K562 (cell line): ENCODE results near the gene NELFA. TPM values are rescaled to one million over a fixed set of nuclear protein-coding genes. Genes with fewer than 3 reads are reported as not detected.

Source experiments
- DNMT1 ChIP-seq: fragments of 450-650 bp; IDR thresholded peaks from 2 replicates; pipeline ENCODE4 v1.6.1; 2016; ENCODE audit warnings: antibody characterized with exemption, mild to moderate bottlenecking
- ERF ChIP-seq: fragments of 450-650 bp; formaldehyde crosslinking; IDR thresholded peaks from 2 replicates; pipeline ENCODE4 v1.4.0; 2020; ENCODE audit warnings: mild to moderate bottlenecking, mixed read lengths
- GABPB1 ChIP-seq: sonication (generic); formaldehyde crosslinking; IDR thresholded peaks from 2 replicates; pipeline ENCODE4 v1.8.0; 2022; ENCODE audit warnings: mild to moderate bottlenecking, missing genetic modification reagents
- KDM1A ChIP-seq, 2 experiments: fragments of 450-650 bp; IDR thresholded peaks; 2 replicates each; pipeline ENCODE4 v1.6.1; 2016; ENCODE audit warnings: mild to moderate bottlenecking in 2 of 2
- MAFK ChIP-seq: IDR thresholded peaks from 2 replicates; pipeline ENCODE4 v1.6.1; 2011; ENCODE audit warnings: low read length, improper control_type of control experiment
- MTA2 ChIP-seq: fragments of 450-650 bp; IDR thresholded peaks from 2 replicates; pipeline ENCODE4 v1.6.1; 2016; ENCODE audit warnings: low read depth
- NBN ChIP-seq: fragments of 450-650 bp; IDR thresholded peaks from 2 replicates; pipeline ENCODE4 v1.6.1; 2016; ENCODE audit warnings: low read depth, mild to moderate bottlenecking
- NCOA4 ChIP-seq: fragments of 450-650 bp; IDR thresholded peaks from 2 replicates; pipeline ENCODE4 v1.6.1; 2018; ENCODE audit warnings: mild to moderate bottlenecking; ENCODE audit not compliant: partially characterized antibody
- NFIX ChIP-seq: fragments of 250-450 bp; sonication (Bioruptor Pico); IDR thresholded peaks from 2 replicates; pipeline ENCODE4 v1.4.0; 2020; ENCODE audit warnings: low read depth, mild to moderate bottlenecking, moderate library complexity
- NR2C2 ChIP-seq, 2 experiments: fragments of 200-800 bp in 1 of 2; sonication (Bioruptor generic) in 1 of 2; sonication (generic) in 1 of 2; formaldehyde crosslinking in 1 of 2; IDR thresholded peaks; 2 replicates each; pipeline versions ENCODE4 v1.6.1 to v1.8.0; 2016 to 2022; ENCODE audit warnings: mild to moderate bottlenecking in 1 of 2, missing compliant biosample characterization in 1 of 2, missing genetic modification characterization in 1 of 2, missing genetic modification reagents in 1 of 2
- SMAD3 ChIP-seq: fragments of 450-650 bp; formaldehyde crosslinking; conservative IDR thresholded peaks from 2 replicates; pipeline ENCODE4 v1.4.0; 2020; ENCODE audit warnings: mild to moderate bottlenecking
- SREBF1 ChIP-seq: fragments of 150-350 bp; IDR thresholded peaks from 2 replicates; pipeline ENCODE4 v1.6.1; 2014; ENCODE audit warnings: antibody characterized with exemption, low read depth, low read length, borderline replicate concordance
- TGIF2 ChIP-seq: sonication (generic); formaldehyde crosslinking; IDR thresholded peaks from 2 replicates; pipeline ENCODE4 v1.8.1; 2022; ENCODE audit warnings: mild to moderate bottlenecking, missing genetic modification reagents, moderate library complexity
- ZNF444 ChIP-seq: fragments of 250-450 bp; sonication (Bioruptor Pico); IDR thresholded peaks from 2 replicates; pipeline ENCODE4 v1.4.0; 2020; ENCODE audit warnings: mild to moderate bottlenecking, moderate library complexity
- ZNF586 ChIP-seq: fragments of 450-650 bp; formaldehyde crosslinking; conservative IDR thresholded peaks from 2 replicates; pipeline ENCODE4 v1.4.0; 2020; ENCODE audit warnings: mild to moderate bottlenecking, moderate library complexity
- ZNF79 ChIP-seq: fragments of 250-450 bp; sonication (Bioruptor Pico); IDR thresholded peaks from 2 replicates; pipeline ENCODE4 v1.4.0; 2020; ENCODE audit warnings: low read depth, mild to moderate bottlenecking, moderate library complexity
- polyA plus RNA-seq, 8 experiments: library from polyadenylated mRNA; depleted of rRNA in 4 of 8; stranded (reverse) in 5 of 8; unstranded in 3 of 8; fragments of >200 nt; fragmentation: Nextera tagmentation in 2 of 8; fragmentation: Illumina TruSeq in 1 of 8; extraction: Ambion mirVana in 2 of 8; extraction: Trizol in 1 of 8; gene quantifications; 2 replicates each; pipeline versions ENCODE4 v1.2.1 to v1.2.3, GENCODE V29; 2011 to 2014; ENCODE audit warnings: inconsistent platforms in 1 of 8, missing spikeins in 1 of 8
- total RNA-seq, 7 experiments: library from RNA; depleted of rRNA in 6 of 7; stranded (reverse); fragments of >200 nt in 6 of 7; fragmentation: Illumina TruSeq in 2 of 7; extraction: Trizol in 2 of 7; gene quantifications; 2 replicates each; pipeline versions ENCODE4 v1.2.1 to v1.2.3, GENCODE V29; 2011 to 2021; ENCODE audit warnings: low replicate concordance in 1 of 7
- TF ChIP-seq, protein P1 (sequence below): fragments of 450-650 bp; formaldehyde crosslinking; IDR thresholded peaks from 2 replicates; pipeline ENCODE4 v1.4.0; 2020; ENCODE audit warnings: mild to moderate bottlenecking
- TF ChIP-seq, protein P2 (sequence below): conservative IDR thresholded peaks from 2 replicates; pipeline ENCODE4 v1.6.1; 2011; ENCODE audit warnings: low read depth, mild to moderate bottlenecking, low read length; ENCODE audit not compliant: control insufficient read depth
- TF ChIP-seq, protein P3 (sequence below), 2 experiments: fragments of 250-450 bp in 1 of 2; fragments of 450-650 bp in 1 of 2; sonication (Bioruptor Pico) in 1 of 2; IDR thresholded peaks; 2 replicates each; pipeline versions ENCODE4 v1.6.1 to v1.8.0; 2016 to 2021; ENCODE audit warnings: mild to moderate bottlenecking in 2 of 2, moderate library complexity in 2 of 2, missing compliant biosample characterization in 1 of 2, missing genetic modification characterization in 1 of 2
- TF ChIP-seq, protein P4 (sequence below): sonication (generic); formaldehyde crosslinking; IDR thresholded peaks from 2 replicates; pipeline ENCODE4 v1.8.1; 2022; ENCODE audit warnings: missing genetic modification reagents
- TF ChIP-seq, protein P5 (sequence below): fragments of 250-450 bp; sonication (Bioruptor Pico); IDR thresholded peaks from 2 replicates; pipeline ENCODE4 v1.5.0; 2021; ENCODE audit warnings: mild to moderate bottlenecking, borderline replicate concordance

Gene NELFA
- total and polyA plus RNA-seq, 9 of the 15 experiments (the other 6 are each of a cell fraction or from before 2014, with no cell fraction given) = 0.76 to 59.6 (median 14.8) TPM

DNA sequence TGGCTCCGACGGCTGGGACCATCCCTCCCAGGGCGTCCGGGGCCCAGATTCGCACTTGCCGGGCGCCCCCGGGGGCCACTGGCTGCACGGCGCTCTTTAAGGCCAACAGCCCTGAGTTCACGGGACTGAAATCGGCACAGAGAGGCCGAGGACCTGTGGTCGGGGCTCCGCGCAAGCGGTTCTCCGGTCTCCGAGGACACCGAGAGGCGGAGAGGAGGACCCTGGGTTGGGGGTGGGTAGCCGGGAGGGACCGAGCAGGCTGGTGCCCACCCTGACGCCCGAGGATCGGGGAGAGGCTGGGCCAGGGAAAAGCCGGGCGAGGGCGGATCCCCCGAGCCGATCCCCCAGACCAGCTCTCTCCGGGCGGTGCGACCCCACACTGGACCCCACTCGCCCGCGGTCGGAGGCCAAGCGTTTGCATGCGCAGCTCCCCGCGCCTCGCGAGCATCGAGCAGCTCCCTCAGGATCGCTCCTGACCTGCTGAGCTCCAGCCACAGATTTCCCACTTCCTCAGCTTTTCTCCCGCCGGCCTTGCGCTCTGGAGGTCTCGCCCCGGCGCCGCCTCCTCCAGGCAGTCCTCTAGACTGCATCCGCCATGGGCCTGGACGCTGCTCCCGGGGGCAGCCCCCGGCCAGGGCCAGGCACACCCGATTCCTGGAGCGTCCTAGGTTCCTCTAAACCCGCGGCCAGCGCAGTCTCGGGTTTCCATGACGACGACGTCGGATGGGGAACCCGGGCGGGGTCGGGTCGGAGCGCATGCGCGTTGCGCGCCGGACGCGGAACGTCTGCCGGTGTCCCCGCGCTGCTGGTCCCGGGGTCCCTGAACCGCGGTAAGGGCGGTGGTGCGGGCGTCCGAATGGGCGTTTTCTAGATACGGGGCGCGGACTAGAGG is 32.7 kb upstream of the NELFA start (continued):
- TF ChIP-seq DNMT1 (no peak), MTA2 (no peak), NFIX (CRISPR knock-in tag) (no peak), ZNF79 (CRISPR knock-in tag) (no peak), GABPB1 (peak; percentile 68; the same call in 1 of the 2 replicates), ZNF444 (no peak), SMAD3 (CRISPR knock-in tag) (no peak), SREBF1 (no peak), MAFK (no peak), NBN (no peak), NR2C2 (CRISPR knock-in tag; IDR thresholded peaks at IDR 0.05) (no peak), NR2C2 (tag; IDR thresholded peaks at IDR 0.05) (peak; percentile 47), NCOA4 (no peak), ERF (0 out of 2 replicates have a peak, but pooled peaks have one; percentile 16), KDM1A (IDR thresholded peaks at IDR 0.05) (peak; percentile 80 to 90), TGIF2 (CRISPR knock-in tag) (no peak), ZNF586 (no peak)
- TF ChIP-seq, protein P1, sequence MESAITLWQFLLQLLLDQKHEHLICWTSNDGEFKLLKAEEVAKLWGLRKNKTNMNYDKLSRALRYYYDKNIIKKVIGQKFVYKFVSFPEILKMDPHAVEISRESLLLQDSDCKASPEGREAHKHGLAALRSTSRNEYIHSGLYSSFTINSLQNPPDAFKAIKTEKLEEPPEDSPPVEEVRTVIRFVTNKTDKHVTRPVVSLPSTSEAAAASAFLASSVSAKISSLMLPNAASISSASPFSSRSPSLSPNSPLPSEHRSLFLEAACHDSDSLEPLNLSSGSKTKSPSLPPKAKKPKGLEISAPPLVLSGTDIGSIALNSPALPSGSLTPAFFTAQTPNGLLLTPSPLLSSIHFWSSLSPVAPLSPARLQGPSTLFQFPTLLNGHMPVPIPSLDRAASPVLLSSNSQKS (CRISPR knock-in tag) = no peak
- TF ChIP-seq, protein P2, sequence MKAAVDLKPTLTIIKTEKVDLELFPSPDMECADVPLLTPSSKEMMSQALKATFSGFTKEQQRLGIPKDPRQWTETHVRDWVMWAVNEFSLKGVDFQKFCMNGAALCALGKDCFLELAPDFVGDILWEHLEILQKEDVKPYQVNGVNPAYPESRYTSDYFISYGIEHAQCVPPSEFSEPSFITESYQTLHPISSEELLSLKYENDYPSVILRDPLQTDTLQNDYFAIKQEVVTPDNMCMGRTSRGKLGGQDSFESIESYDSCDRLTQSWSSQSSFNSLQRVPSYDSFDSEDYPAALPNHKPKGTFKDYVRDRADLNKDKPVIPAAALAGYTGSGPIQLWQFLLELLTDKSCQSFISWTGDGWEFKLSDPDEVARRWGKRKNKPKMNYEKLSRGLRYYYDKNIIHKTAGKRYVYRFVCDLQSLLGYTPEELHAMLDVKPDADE = no peak
- TF ChIP-seq, protein P3, sequence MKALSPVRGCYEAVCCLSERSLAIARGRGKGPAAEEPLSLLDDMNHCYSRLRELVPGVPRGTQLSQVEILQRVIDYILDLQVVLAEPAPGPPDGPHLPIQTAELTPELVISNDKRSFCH (CRISPR knock-in tag; IDR thresholded peaks at IDR 0.05) = no peak
- TF ChIP-seq, protein P3 (tag; IDR thresholded peaks at IDR 0.05) = no peak
- TF ChIP-seq, protein P4, sequence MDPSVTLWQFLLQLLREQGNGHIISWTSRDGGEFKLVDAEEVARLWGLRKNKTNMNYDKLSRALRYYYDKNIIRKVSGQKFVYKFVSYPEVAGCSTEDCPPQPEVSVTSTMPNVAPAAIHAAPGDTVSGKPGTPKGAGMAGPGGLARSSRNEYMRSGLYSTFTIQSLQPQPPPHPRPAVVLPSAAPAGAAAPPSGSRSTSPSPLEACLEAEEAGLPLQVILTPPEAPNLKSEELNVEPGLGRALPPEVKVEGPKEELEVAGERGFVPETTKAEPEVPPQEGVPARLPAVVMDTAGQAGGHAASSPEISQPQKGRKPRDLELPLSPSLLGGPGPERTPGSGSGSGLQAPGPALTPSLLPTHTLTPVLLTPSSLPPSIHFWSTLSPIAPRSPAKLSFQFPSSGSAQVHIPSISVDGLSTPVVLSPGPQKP (CRISPR knock-in tag) = no peak
- TF ChIP-seq, protein P5, sequence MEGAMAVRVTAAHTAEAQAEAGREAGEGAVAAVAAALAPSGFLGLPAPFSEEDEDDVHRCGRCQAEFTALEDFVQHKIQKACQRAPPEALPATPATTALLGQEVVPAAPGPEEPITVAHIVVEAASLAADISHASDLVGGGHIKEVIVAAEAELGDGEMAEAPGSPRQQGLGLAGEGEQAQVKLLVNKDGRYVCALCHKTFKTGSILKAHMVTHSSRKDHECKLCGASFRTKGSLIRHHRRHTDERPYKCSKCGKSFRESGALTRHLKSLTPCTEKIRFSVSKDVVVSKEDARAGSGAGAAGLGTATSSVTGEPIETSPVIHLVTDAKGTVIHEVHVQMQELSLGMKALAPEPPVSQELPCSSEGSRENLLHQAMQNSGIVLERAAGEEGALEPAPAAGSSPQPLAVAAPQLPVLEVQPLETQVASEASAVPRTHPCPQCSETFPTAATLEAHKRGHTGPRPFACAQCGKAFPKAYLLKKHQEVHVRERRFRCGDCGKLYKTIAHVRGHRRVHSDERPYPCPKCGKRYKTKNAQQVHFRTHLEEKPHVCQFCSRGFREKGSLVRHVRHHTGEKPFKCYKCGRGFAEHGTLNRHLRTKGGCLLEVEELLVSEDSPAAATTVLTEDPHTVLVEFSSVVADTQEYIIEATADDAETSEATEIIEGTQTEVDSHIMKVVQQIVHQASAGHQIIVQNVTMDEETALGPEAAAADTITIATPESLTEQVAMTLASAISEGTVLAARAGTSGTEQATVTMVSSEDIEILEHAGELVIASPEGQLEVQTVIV = no peak
